Embryonic facial prominence (tissue), 1 donor: ENCODE data around the gene LRRC4C.

ENCODE experiments used
- DNase-seq: peaks from one replicate; pipeline ENCODE4 v3.0.0-alpha.2; 2016; ENCODE audit errors: extremely low spot score

The LRRC4C gene

GRCh38 chr11:40104941-40105550 lies 1354.4 kb downstream of the LRRC4C start:
- DNase-seq = no peak

DNA sequence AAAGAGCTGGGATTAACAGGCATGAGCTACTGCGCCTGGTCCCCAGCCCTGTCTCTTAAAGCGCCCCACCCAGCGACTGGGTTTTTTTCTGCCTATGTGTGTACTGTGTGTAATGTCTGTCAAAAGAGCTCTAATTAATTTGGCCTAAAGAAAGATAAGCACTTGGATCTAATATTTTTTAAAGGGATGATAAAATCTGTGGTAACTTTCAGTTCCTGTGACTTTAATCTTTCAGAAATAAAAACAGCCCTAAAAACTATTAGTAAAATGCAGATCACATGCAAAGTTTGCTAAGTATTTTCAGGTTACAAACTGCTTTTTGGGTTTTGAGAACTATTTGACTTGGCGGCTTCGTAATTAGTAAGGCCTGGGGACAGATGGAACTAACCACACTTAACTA lies 1358.7 kb downstream of the LRRC4C start:
- DNase-seq = no peak

DNA sequence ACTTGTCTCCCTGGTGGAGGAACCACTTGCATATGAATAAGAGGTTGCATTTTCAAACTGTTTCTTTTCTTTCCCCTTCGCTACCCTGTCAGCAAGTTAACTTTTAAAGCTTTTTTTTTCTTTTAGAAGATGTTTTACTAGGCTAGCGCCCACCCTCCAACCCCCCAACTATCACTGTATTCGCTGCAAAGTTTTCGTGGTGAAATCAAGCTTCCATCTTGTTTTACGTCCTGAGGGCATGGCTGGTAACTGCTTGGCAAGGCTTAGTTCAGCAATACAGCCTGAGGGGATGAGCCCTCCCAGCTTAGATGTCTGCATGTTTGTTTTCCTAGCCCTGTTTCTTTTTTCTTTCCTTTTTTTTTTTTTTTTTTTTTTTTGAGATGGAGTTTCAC lies 1359.3 kb downstream of the LRRC4C start:
- DNase-seq = no peak

GRCh38 chr11:40099426-40100161 lies 1359.9 kb downstream of the LRRC4C start:
- DNase-seq = no peak

DNA sequence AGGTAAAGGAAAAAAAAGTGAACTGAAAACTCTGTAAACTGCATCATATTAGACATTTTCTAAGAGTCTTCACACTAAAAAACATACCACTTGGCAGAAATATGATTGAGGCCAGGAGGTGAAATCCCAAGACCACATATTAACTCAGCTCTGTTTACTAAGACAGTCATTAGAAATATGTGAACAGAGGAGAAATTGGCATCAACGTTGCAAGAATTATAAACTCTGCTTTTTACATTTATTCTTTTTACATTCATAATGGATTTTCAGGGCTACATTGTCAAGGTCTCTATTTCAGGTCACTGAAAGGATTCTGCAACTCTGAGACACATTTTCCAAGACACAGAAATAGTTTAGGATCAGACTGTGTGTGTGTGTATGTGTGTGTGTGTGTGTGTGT lies 1364.0 kb downstream of the LRRC4C start:
- no peak for DNase-seq

GRCh38 chr11:40094954-40095353 lies 1364.5 kb downstream of the LRRC4C start:
- DNase-seq = no peak

GRCh38 chr11:40080434-40080833 lies 1379.0 kb downstream of the LRRC4C start:
- no peak for DNase-seq
